Psoas muscle (tissue), 8 donors: ENCODE measurements around the gene LOXL4. TPM values are rescaled to one million over a fixed set of nuclear protein-coding genes. Genes with fewer than 3 reads are reported as not detected.

Experiments
- ATAC-seq, 4 donors: fragments of 200-7000 bp; cut with Tn5 transposase; one replicate each; pipeline ENCODE4 v1.9.1; 2020; ENCODE audit warnings: moderate library complexity in 3 of 4, mild to moderate bottlenecking in 2 of 4
- DNase-seq, 2 donors: peaks; one replicate each; pipeline ENCODE4 v3.0.0-alpha.2; 2020
- H3K27ac ChIP-seq: fragments of 200-600 bp; one replicate; pipeline ENCODE4 v1.8.0; 2022
- H3K27me3 ChIP-seq, 3 donors: fragments of 200-600 bp in 1 of 3; one replicate each; pipeline versions ENCODE4 v1.6.1 to v1.8.0; 2013 to 2022; ENCODE audit warnings: low read length in 2 of 3, mild to moderate bottlenecking in 2 of 3, moderate library complexity in 1 of 3; ENCODE audit not compliant: insufficient read depth in 3 of 3
- H3K36me3 ChIP-seq, 2 donors: fragments of 200-600 bp in 1 of 2; one replicate each; pipeline versions ENCODE4 v1.6.1 to v1.8.0; 2013 to 2022; ENCODE audit warnings: low read depth in 1 of 2, mild to moderate bottlenecking in 1 of 2, moderate library complexity in 1 of 2; ENCODE audit not compliant: insufficient read depth in 1 of 2
- H3K4me1 ChIP-seq: fragments of 200-600 bp; one replicate; pipeline ENCODE4 v1.8.0; 2022
- H3K4me3 ChIP-seq: fragments of 200-600 bp; one replicate; pipeline ENCODE4 v1.8.0; 2022; ENCODE audit warnings: mild to moderate bottlenecking
- H3K9me3 ChIP-seq: fragments of 200-600 bp; one replicate; pipeline ENCODE4 v1.8.0; 2022
- CTCF ChIP-seq: fragments of 200-600 bp; IDR thresholded peaks from one replicate; pipeline ENCODE4 v1.8.0; 2022; ENCODE audit warnings: antibody characterized with exemption
- WGBS, 3 donors: extraction: QIAGEN DNeasy Blood & Tissue Kit; methylation state at CpG; one replicate each; pipeline versions ENCODE4 v1.1.6 to v1.1.7; 2013; 5-methylcytosine and 5-hydroxymethylcytosine counted together
- intact Hi-C, 2 donors: fragments of 100-400 bp; cut with DNase I; formaldehyde crosslinking; loops; one replicate each; pipeline versions ENCODE4 v1.11.0 to v1.14.2; 2022
- polyA plus RNA-seq, 3 donors: library from polyadenylated mRNA; stranded (reverse); fragments of 200-250 nt; gene quantifications; one replicate each; pipeline ENCODE4 v1.2.3, GENCODE V29; 2013
- total RNA-seq, 4 donors: library from RNA; stranded (reverse); fragmentation: NEBNext Ultra II Directional in 2 of 4; extraction: Animal tissue kit (Norgen Biotek cat#: 25700) in 2 of 4; gene quantifications; one replicate each; pipeline versions ENCODE4 v1.2.1 to v1.2.4, GENCODE V29; 2021 to 2023
- donor health status: healthy with polysubstance abuse.
- donor health status: DM: no; HTN: no; CAD: no; lungs with moderate emphysema.
- donor health status: Bipolar disorder and iron deficiency.
- donor health status: healthy.
- donor health status: DM: yes; HTN: yes; CAD: no.
- donor health status: DM: no; HTN: no; CAD: no.
- donor health status: DM: no; HTN: no; CAD: no.
- donor health status: DM: yes; HTN: yes; CAD: no.

Gene LOXL4
- total and polyA plus RNA-seq, 7 donors = 2.9 to 26.3 (median 7.4) TPM

- no peak for TF ChIP-seq CTCF
- intact Hi-C loops = loop anchor here in 1 of 2 donors (10.0 kb wide), 1 partner anchor 129 kb away; no protein-coding TSS in a partner anchor
- Histone ChIP-seq H3K9me3 (no peaks in the 10 kb centered on the region), H3K4me3 (no peak overlapping the region), H3K36me3 (no peaks in the 10 kb centered on the region), H3K4me1 (peaks cover 7% of the 10 kb centered on the region), H3K27ac (no peak overlapping the region), H3K27me3 (peaks cover 0 to 3% (median 0%) of the 10 kb centered on the region in 3 donors)
- DNase-seq (no peak), ATAC-seq (no peak)
Measured at GRCh38 chr10:98303569-98303968, 35.6 kb upstream of the LOXL4 start.

GRCh38 chr10:98302741-98303365, 34.9 kb upstream of the LOXL4 start:
- no peak overlapping the region for H3K4me3 ChIP-seq
- no peaks in the 10 kb centered on the region for H3K36me3 ChIP-seq
- no peak overlapping the region for H3K27ac ChIP-seq
- ATAC-seq = peak; percentile 43 to 69 (median 66)
- H3K4me1 ChIP-seq = peaks cover 7% of the 10 kb centered on the region
- H3K27me3 ChIP-seq = peaks cover 0 to 3% (median 0%) of the 10 kb centered on the region in 3 donors
- WGBS, 3 donors = 35 to 41% (median 38%) methylated on average over 4 of the region's 4 CpGs
- DNase-seq = no peak
- H3K9me3 ChIP-seq = no peaks in the 10 kb centered on the region
- intact Hi-C loops = loop anchor here in 1 of 2 donors (10.0 kb wide), 1 partner anchor 128 kb away; no protein-coding TSS in a partner anchor
- TF ChIP-seq CTCF = no peak

GRCh38 chr10:98301664-98302319, 33.8 kb upstream of the LOXL4 start:
- 39 to 51% (median 46%) methylated on average over 9 of the region's 9 CpGs for WGBS, 3 donors
- intact Hi-C loops = loop anchor here in 1 of 2 donors (10.0 kb wide), 1 partner anchor 127 kb away; no protein-coding TSS in a partner anchor
- ATAC-seq = peak in 2 of 4 donors; percentile 16 to 21

GRCh38 chr10:98300526-98301229, 32.7 kb upstream of the LOXL4 start:
- no peak for DNase-seq
- 94 to 97% (median 96%) methylated on average over 7 of the region's 7 CpGs for WGBS, 3 donors
- H3K9me3 ChIP-seq = no peaks in the 10 kb centered on the region
- ATAC-seq = no peak
- H3K4me3 ChIP-seq = no peak overlapping the region
- no peak overlapping the region for H3K27ac ChIP-seq
- H3K36me3 ChIP-seq = no peaks in the 10 kb centered on the region
- intact Hi-C loops = loop anchor here in 1 of 2 donors (10.0 kb wide), 1 partner anchor 126 kb away; no protein-coding TSS in a partner anchor
- H3K27me3 ChIP-seq = peaks cover 0 to 3% (median 0%) of the 10 kb centered on the region in 3 donors
- TF ChIP-seq CTCF = no peak
- H3K4me1 ChIP-seq = peaks cover 7% of the 10 kb centered on the region

More at GRCh38 chr10:98301664-98302319, 33.8 kb upstream of the LOXL4 start:
- H3K27me3 ChIP-seq = peaks cover 0 to 3% (median 0%) of the 10 kb centered on the region in 3 donors
- H3K4me1 ChIP-seq = peaks cover 7% of the 10 kb centered on the region
- H3K27ac ChIP-seq = no peak overlapping the region
- H3K36me3 ChIP-seq = no peaks in the 10 kb centered on the region
- no peak for DNase-seq
- no peaks in the 10 kb centered on the region for H3K9me3 ChIP-seq
- no peak overlapping the region for H3K4me3 ChIP-seq
- no peak for TF ChIP-seq CTCF
